Fibroblast of skin of right biceps (primary cell): ENCODE data around the gene USP3.

ENCODE experiments used
- DNase-seq: peaks from one replicate; pipeline ENCODE4 v3.0.0-alpha.2; 2013

Gene USP3

GRCh38 chr15:63553388-63553791 lies 49.0 kb downstream of the USP3 start:
- peak; percentile 97 for DNase-seq

- peak; percentile 38 for DNase-seq
Observed at GRCh38 chr15:63554337-63554927, 50.0 kb downstream of the USP3 start.

- no peak for DNase-seq
Observed at GRCh38 chr15:63555507-63555906, 51.1 kb downstream of the USP3 start.

GRCh38 chr15:63556246-63556645 lies 51.9 kb downstream of the USP3 start:
- no peak for DNase-seq

GRCh38 chr15:63556736-63557135 lies 52.3 kb downstream of the USP3 start:
- DNase-seq: no peak

GRCh38 chr15:63559753-63560152 lies 55.4 kb downstream of the USP3 start:
- no peak for DNase-seq

- no peak for DNase-seq
Observed at GRCh38 chr15:63560741-63561448, 56.5 kb downstream of the USP3 start.

GRCh38 chr15:63564093-63564492 lies 59.7 kb downstream of the USP3 start:
- no peak for DNase-seq

- DNase-seq: no peak
Observed at GRCh38 chr15:63565536-63566186, 61.3 kb downstream of the USP3 start.

GRCh38 chr15:63572749-63573464 lies 68.5 kb downstream of the USP3 start:
- DNase-seq: no peak

GRCh38 chr15:63573533-63573932 lies 69.1 kb downstream of the USP3 start:
- DNase-seq: peak; percentile 13

- no peak for DNase-seq
Observed at GRCh38 chr15:63575312-63575711, 70.9 kb downstream of the USP3 start.

- peak; percentile 25 for DNase-seq
Observed at GRCh38 chr15:63576441-63576840, 72.0 kb downstream of the USP3 start.

- no peak for DNase-seq
Observed at GRCh38 chr15:63582179-63582578, 77.8 kb downstream of the USP3 start.

GRCh38 chr15:63582718-63583426 lies 78.5 kb downstream of the USP3 start:
- peak; percentile 86 for DNase-seq

GRCh38 chr15:63586790-63587189 lies 82.4 kb downstream of the USP3 start:
- no peak for DNase-seq

- DNase-seq: no peak
Observed at GRCh38 chr15:63587527-63587926, 83.1 kb downstream of the USP3 start.

- DNase-seq: no peak
Observed at GRCh38 chr15:63588826-63589225, 84.4 kb downstream of the USP3 start.

GRCh38 chr15:63593705-63594671 lies 89.6 kb downstream of the USP3 start:
- no peak for DNase-seq

- no peak for DNase-seq
Observed at GRCh38 chr15:63595065-63595464, 90.7 kb downstream of the USP3 start.

- DNase-seq: no peak
Observed at GRCh38 chr15:63595688-63596087, 91.3 kb downstream of the USP3 start.

- peak; percentile 22 for DNase-seq
Observed at GRCh38 chr15:63596676-63597037, 92.3 kb downstream of the USP3 start.
